Esophagus muscularis mucosa (tissue), 4 donors: ENCODE data around the gene NUP85. TPM values are rescaled to one million over a fixed set of nuclear protein-coding genes. Genes with fewer than 3 reads are reported as not detected.
"Not testable (repeated sequence)": the region's sequence is repeated elsewhere in the genome, so short reads cannot be mapped to it uniquely, and the experiment has no call there.

Experiments used
- DNase-seq: peaks from one replicate; pipeline ENCODE4 v3.0.0-alpha.2; 2017; ENCODE audit errors: extremely low spot score
- H3K27ac ChIP-seq, 4 donors: fragments of 200-600 bp; sonication (generic); replicated peaks in 1 of 4; 1 replicate in 3 of 4; 2 replicates in 1 of 4; pipeline ENCODE4 v1.5.1; 2016 to 2019; ENCODE audit warnings: mild to moderate bottlenecking in 1 of 4
- H3K27me3 ChIP-seq, 4 donors: fragments of 200-600 bp; sonication (generic); one replicate each; pipeline versions ENCODE4 v1.5.1 to v1.6.0; 2016 to 2019
- H3K36me3 ChIP-seq, 4 donors: fragments of 200-600 bp; sonication (generic); one replicate each; pipeline ENCODE4 v1.5.1; 2016 to 2019
- H3K4me1 ChIP-seq, 4 donors: fragments of 200-600 bp; sonication (generic); one replicate each; pipeline ENCODE4 v1.5.1; 2016 to 2019
- H3K4me3 ChIP-seq, 4 donors: fragments of 200-600 bp; sonication (generic); 1 replicate in 2 of 4; 2 replicates in 2 of 4; pipeline ENCODE4 v1.5.1; 2016 to 2019; ENCODE audit warnings: mild to moderate bottlenecking in 4 of 4, moderate library complexity in 1 of 4
- H3K9me3 ChIP-seq, 4 donors: fragments of 200-600 bp; sonication (generic); 1 replicate in 3 of 4; 2 replicates in 1 of 4; pipeline ENCODE4 v1.5.1; 2016 to 2019
- CTCF ChIP-seq, 3 experiments: fragments of 200-600 bp in 2 of 3; fragments of 450-650 bp in 1 of 3; sonication (generic) in 2 of 3; IDR thresholded peaks; one replicate each; pipeline ENCODE4 v1.5.1; 2017 to 2019; ENCODE audit warnings: antibody characterized with exemption in 3 of 3, mild to moderate bottlenecking in 2 of 3, moderate library complexity in 1 of 3
- EP300 ChIP-seq: sonication (generic); formaldehyde crosslinking; IDR thresholded peaks from one replicate; pipeline ENCODE4 v1.6.1; 2017; ENCODE audit warnings: antibody characterized with exemption
- POLR2A ChIP-seq: fragments of 450-650 bp; IDR thresholded peaks from one replicate; pipeline ENCODE4 v1.6.1; 2017; ENCODE audit warnings: antibody characterized with exemption, moderate library complexity, mild to moderate bottlenecking, low read depth
- POLR2AphosphoS5 ChIP-seq, 2 donors: sonication (generic); formaldehyde crosslinking; IDR thresholded peaks; one replicate each; pipeline ENCODE4 v1.6.1; 2017; ENCODE audit warnings: antibody characterized with exemption in 2 of 2
- WGBS: methylation state at CpG from one replicate; pipeline ENCODE4 v1.1.5; 2018; 5-methylcytosine and 5-hydroxymethylcytosine counted together
- intact Hi-C: fragments of 100-400 bp; cut with DNase I; formaldehyde crosslinking; loops from one replicate; pipeline ENCODE4 v1.15.1; 2023
- total RNA-seq, 4 donors: library from RNA; depleted of rRNA; stranded (reverse); fragments of >200 nt; gene quantifications; one replicate each; pipeline versions ENCODE4 v1.1.0 to v1.2.1, GENCODE V29; 2016

NUP85 gene
- total RNA-seq, 4 donors from 2014 or later: 20.4 to 32.4 (median 23.3) TPM

GRCh38 chr17:75163074-75163473 is 42.4 kb upstream of the NUP85 start:
- Histone ChIP-seq H3K4me1 (no peaks in the 10 kb centered on the region), H3K36me3 (peaks cover 13 to 56% (median 36%) of the 10 kb centered on the region in 4 donors), H3K27me3 (no peaks in the 10 kb centered on the region), H3K27ac (no peak overlapping the region), H3K4me3 (no peak overlapping the region), H3K9me3 (no peaks in the 10 kb centered on the region)
- WGBS: 93% methylated on average over 5 of the region's 5 CpGs
- TF ChIP-seq POLR2AphosphoS5 (IDR thresholded peaks at IDR 0.05) (no peak), CTCF (IDR thresholded peaks at IDR 0.05) (no peak), EP300 (no peak)
- DNase-seq: no peak
- intact Hi-C loops: no loop called here

- intact Hi-C loops, H3K27ac ChIP-seq, H3K4me3 ChIP-seq, H3K9me3 ChIP-seq, H3K27me3 ChIP-seq, DNase-seq, H3K4me1 ChIP-seq: not testable (repeated sequence)
- 96% methylated on average over 15 of the region's 15 CpGs for WGBS
- peaks cover 22 to 69% (median 49%) of the 10 kb centered on the region in 4 donors for H3K36me3 ChIP-seq
These were observed 40.9 kb upstream of the NUP85 start for GRCh38 chr17:75164606-75165005.

DNA sequence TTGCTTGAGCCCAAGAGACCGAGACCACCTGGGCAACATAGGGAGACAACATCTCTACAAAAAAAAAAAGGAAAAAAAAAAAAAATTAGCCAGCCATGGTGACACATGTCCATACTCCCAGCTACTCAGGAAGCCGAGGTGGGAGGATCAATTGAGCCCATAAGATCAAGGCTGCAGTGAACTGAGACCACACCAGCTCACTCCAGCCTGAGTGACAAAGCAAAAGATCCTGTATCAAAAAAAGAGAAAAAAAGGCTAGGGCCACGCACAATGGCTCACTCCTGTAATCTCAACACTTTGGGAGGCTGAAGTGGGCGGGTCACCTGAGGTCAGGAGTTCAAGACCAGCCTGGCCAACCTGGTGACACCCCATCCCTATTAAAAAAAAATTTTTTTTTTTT is 36.5 kb upstream of the NUP85 start:
- no peak for DNase-seq
- H3K4me3 ChIP-seq: no peak overlapping the region
- H3K27ac ChIP-seq: no peak overlapping the region
- TF ChIP-seq CTCF (IDR thresholded peaks at IDR 0.05): no peak
- no peak for TF ChIP-seq POLR2AphosphoS5 (IDR thresholded peaks at IDR 0.05)
- no peak for TF ChIP-seq EP300
- TF ChIP-seq POLR2A: no peak
- intact Hi-C loops: no loop called here
- H3K4me1 ChIP-seq: peaks cover 0 to 29% (median 20%) of the 10 kb centered on the region in 4 donors
- WGBS: 93% methylated on average over 4 of the region's 4 CpGs
- H3K9me3 ChIP-seq: no peaks in the 10 kb centered on the region
- peaks cover 47 to 93% (median 75%) of the 10 kb centered on the region in 4 donors for H3K36me3 ChIP-seq
- H3K27me3 ChIP-seq: no peaks in the 10 kb centered on the region

- intact Hi-C loops: no loop called here
- peaks cover 46 to 98% (median 79%) of the 10 kb centered on the region in 4 donors for H3K36me3 ChIP-seq
- no peak for DNase-seq
- H3K9me3 ChIP-seq: no peaks in the 10 kb centered on the region
- TF ChIP-seq CTCF (IDR thresholded peaks at IDR 0.05) (no peak), POLR2AphosphoS5 (IDR thresholded peaks at IDR 0.05) (no peak), POLR2A (no peak), EP300 (no peak)
- 84% methylated on average over 4 of the region's 4 CpGs for WGBS
- no peaks in the 10 kb centered on the region for H3K27me3 ChIP-seq
- no peak overlapping the region for H3K4me3 ChIP-seq
- H3K4me1 ChIP-seq: peaks cover 0 to 39% (median 27%) of the 10 kb centered on the region in 4 donors
- H3K27ac ChIP-seq: no peak overlapping the region
These were observed 32.0 kb upstream of the NUP85 start for GRCh38 chr17:75173526-75173925.

DNA sequence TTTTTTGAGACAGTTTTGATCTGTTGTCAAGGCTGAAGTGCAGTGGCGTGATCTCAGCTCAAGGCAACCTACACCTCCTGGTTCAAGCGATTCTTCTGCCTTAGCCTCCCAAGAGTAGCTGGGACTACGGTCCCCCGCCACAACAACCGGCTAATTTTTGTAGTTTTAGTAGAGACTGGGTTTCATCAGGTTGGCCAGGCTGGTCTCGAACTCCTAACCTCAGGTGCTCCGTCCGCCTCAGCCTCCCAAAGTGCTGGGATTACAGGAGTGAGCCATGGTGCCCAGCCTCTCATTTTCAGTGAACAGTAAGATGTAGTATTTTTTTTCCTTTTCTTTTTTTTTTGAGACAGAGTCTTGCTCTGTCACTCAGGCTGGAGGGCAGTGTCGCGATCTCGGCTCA is 30.5 kb upstream of the NUP85 start:
- TF ChIP-seq CTCF (IDR thresholded peaks at IDR 0.05): no peak
- H3K27ac ChIP-seq: no peak overlapping the region
- peaks cover 34 to 98% (median 77%) of the 10 kb centered on the region in 4 donors for H3K36me3 ChIP-seq
- H3K4me3 ChIP-seq: no peak overlapping the region
- peaks cover 5 to 51% (median 41%) of the 10 kb centered on the region in 4 donors for H3K4me1 ChIP-seq
- 96% methylated on average over 11 of the region's 11 CpGs for WGBS
- intact Hi-C loops: no loop called here
- no peaks in the 10 kb centered on the region for H3K27me3 ChIP-seq
- no peaks in the 10 kb centered on the region for H3K9me3 ChIP-seq
- DNase-seq: no peak
